Measurements from ENCODE around the gene RNF32. TPM values are rescaled to one million over a fixed set of nuclear protein-coding genes. Genes with fewer than 3 reads are reported as not detected.

RNF32 gene
- total RNA-seq, 1 experiment from 2014 or later, result 0.61 TPM

DNA sequence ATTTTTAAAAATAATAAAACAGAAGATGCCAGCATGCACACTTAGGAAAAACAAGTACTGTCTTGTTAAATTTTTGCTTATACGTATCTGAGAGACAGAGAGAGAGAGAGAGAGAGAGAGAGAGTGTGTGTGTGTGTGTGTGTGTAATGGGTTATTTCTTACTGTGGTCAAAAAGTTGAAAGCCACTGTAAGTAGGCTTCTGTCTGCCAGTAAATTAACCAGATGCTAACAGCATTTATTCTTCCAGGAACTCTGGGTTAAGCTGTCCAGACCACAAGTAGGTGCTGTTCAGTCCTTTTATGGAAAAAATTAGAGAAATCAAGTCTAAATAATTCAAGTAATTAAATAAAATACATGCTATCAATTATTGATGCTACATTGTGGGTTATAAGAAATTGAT is 39.7 kb downstream of the RNF32 start:
- ChIA-PET POLR2A (no interaction called here), CTCF (no interaction called here)
- DNase-seq (ENCODE audit: low spot score) (no peak), ATAC-seq (no peak)
- Mint-ChIP-seq H3K36me3 (peaks cover 11% of the 10 kb centered on the region; the same call in 1 of the 2 replicates), H3K27me3 (ENCODE audit: low read depth) (no peaks in the 10 kb centered on the region), H3K4me1 (peaks cover 3% of the 10 kb centered on the region; the same call in 1 of the 2 replicates), H3K4me3 (no peak overlapping the region), H3K27ac (no peak overlapping the region), H3K9me3 (no peaks in the 10 kb centered on the region)
- TF ChIP-seq JUN (CRISPR knock-in tag; IDR thresholded peaks at IDR 0.05) (no peak), MYBL2 (CRISPR knock-in tag; IDR thresholded peaks at IDR 0.05) (no peak), ATF1 (CRISPR knock-in tag; IDR thresholded peaks at IDR 0.05) (no peak), CREM (CRISPR knock-in tag; IDR thresholded peaks at IDR 0.05) (no peak), ESRRA (CRISPR knock-in tag; IDR thresholded peaks at IDR 0.05; ENCODE audit: borderline replicate concordance) (no peak), RORB (CRISPR knock-in tag; IDR thresholded peaks at IDR 0.05) (no peak), ZNF423 (CRISPR knock-in tag; IDR thresholded peaks at IDR 0.05) (no peak)
- TF ChIP-seq, protein P1, sequence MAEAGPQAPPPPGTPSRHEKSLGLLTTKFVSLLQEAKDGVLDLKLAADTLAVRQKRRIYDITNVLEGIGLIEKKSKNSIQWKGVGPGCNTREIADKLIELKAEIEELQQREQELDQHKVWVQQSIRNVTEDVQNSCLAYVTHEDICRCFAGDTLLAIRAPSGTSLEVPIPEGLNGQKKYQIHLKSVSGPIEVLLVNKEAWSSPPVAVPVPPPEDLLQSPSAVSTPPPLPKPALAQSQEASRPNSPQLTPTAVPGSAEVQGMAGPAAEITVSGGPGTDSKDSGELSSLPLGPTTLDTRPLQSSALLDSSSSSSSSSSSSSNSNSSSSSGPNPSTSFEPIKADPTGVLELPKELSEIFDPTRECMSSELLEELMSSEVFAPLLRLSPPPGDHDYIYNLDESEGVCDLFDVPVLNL (CRISPR knock-in tag; IDR thresholded peaks at IDR 0.05; ENCODE audit: borderline replicate concordance, low read depth), result no peak
- TF ChIP-seq, protein P2, sequence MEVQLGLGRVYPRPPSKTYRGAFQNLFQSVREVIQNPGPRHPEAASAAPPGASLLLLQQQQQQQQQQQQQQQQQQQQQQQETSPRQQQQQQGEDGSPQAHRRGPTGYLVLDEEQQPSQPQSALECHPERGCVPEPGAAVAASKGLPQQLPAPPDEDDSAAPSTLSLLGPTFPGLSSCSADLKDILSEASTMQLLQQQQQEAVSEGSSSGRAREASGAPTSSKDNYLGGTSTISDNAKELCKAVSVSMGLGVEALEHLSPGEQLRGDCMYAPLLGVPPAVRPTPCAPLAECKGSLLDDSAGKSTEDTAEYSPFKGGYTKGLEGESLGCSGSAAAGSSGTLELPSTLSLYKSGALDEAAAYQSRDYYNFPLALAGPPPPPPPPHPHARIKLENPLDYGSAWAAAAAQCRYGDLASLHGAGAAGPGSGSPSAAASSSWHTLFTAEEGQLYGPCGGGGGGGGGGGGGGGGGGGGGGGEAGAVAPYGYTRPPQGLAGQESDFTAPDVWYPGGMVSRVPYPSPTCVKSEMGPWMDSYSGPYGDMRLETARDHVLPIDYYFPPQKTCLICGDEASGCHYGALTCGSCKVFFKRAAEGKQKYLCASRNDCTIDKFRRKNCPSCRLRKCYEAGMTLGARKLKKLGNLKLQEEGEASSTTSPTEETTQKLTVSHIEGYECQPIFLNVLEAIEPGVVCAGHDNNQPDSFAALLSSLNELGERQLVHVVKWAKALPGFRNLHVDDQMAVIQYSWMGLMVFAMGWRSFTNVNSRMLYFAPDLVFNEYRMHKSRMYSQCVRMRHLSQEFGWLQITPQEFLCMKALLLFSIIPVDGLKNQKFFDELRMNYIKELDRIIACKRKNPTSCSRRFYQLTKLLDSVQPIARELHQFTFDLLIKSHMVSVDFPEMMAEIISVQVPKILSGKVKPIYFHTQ (CRISPR knock-in tag; IDR thresholded peaks at IDR 0.05), result no peak
- TF ChIP-seq, protein P3, sequence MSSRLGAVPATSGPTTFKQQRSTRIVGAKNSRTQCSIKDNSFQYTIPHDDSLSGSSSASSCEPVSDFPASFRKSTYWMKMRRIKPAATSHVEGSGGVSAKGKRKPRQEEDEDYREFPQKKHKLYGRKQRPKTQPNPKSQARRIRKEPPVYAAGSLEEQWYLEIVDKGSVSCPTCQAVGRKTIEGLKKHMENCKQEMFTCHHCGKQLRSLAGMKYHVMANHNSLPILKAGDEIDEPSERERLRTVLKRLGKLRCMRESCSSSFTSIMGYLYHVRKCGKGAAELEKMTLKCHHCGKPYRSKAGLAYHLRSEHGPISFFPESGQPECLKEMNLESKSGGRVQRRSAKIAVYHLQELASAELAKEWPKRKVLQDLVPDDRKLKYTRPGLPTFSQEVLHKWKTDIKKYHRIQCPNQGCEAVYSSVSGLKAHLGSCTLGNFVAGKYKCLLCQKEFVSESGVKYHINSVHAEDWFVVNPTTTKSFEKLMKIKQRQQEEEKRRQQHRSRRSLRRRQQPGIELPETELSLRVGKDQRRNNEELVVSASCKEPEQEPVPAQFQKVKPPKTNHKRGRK (CRISPR knock-in tag; IDR thresholded peaks at IDR 0.05; ENCODE audit: borderline replicate concordance), result no peak
- TF ChIP-seq, protein P4, sequence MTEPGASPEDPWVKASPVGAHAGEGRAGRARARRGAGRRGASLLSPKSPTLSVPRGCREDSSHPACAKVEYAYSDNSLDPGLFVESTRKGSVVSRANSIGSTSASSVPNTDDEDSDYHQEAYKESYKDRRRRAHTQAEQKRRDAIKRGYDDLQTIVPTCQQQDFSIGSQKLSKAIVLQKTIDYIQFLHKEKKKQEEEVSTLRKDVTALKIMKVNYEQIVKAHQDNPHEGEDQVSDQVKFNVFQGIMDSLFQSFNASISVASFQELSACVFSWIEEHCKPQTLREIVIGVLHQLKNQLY (CRISPR knock-in tag; IDR thresholded peaks at IDR 0.05), result no peak
- TF ChIP-seq, protein P5, sequence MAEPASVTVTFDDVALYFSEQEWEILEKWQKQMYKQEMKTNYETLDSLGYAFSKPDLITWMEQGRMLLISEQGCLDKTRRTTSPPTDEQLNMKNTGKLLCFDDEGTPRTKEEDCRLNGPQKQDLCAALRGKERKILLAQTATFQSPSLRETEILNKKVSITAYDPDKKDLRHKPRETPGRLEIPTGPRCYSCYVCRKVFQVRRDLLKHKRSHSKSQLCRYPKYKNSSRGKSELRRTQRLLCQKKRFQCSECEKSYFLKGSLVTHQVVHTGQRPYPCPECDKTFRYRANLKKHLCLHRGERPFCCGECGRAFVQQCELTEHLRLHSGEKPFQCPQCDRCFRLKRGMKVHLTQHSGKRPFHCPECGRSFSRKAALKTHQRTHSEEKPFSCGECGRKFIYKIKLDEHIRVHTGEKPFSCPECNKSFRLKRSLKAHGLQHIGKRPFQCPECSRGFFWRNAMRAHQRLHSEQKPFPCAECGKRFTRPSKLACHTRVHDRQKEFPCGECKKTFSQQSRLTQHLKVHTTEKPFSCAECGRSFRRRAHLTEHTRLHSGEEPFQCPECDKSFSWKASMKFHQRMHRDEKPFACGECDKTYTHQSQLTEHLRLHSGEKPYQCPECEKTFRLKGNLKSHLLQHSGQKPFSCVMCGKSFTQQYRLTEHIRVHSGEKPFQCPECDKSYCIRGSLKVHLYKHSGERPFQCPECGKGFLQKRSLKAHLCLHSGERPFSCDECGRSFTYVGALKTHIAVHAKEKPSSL (CRISPR knock-in tag; conservative IDR thresholded peaks at IDR 0.05), result no peak
- TF ChIP-seq, protein P6, sequence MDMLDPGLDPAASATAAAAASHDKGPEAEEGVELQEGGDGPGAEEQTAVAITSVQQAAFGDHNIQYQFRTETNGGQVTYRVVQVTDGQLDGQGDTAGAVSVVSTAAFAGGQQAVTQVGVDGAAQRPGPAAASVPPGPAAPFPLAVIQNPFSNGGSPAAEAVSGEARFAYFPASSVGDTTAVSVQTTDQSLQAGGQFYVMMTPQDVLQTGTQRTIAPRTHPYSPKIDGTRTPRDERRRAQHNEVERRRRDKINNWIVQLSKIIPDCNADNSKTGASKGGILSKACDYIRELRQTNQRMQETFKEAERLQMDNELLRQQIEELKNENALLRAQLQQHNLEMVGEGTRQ (CRISPR knock-in tag; IDR thresholded peaks at IDR 0.05), result no peak
- TF ChIP-seq, protein P7, sequence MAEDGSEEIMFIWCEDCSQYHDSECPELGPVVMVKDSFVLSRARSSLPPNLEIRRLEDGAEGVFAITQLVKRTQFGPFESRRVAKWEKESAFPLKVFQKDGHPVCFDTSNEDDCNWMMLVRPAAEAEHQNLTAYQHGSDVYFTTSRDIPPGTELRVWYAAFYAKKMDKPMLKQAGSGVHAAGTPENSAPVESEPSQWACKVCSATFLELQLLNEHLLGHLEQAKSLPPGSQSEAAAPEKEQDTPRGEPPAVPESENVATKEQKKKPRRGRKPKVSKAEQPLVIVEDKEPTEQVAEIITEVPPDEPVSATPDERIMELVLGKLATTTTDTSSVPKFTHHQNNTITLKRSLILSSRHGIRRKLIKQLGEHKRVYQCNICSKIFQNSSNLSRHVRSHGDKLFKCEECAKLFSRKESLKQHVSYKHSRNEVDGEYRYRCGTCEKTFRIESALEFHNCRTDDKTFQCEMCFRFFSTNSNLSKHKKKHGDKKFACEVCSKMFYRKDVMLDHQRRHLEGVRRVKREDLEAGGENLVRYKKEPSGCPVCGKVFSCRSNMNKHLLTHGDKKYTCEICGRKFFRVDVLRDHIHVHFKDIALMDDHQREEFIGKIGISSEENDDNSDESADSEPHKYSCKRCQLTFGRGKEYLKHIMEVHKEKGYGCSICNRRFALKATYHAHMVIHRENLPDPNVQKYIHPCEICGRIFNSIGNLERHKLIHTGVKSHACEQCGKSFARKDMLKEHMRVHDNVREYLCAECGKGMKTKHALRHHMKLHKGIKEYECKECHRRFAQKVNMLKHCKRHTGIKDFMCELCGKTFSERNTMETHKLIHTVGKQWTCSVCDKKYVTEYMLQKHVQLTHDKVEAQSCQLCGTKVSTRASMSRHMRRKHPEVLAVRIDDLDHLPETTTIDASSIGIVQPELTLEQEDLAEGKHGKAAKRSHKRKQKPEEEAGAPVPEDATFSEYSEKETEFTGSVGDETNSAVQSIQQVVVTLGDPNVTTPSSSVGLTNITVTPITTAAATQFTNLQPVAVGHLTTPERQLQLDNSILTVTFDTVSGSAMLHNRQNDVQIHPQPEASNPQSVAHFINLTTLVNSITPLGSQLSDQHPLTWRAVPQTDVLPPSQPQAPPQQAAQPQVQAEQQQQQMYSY (CRISPR knock-in tag; IDR thresholded peaks at IDR 0.05), result no peak
- TF ChIP-seq, protein P8, sequence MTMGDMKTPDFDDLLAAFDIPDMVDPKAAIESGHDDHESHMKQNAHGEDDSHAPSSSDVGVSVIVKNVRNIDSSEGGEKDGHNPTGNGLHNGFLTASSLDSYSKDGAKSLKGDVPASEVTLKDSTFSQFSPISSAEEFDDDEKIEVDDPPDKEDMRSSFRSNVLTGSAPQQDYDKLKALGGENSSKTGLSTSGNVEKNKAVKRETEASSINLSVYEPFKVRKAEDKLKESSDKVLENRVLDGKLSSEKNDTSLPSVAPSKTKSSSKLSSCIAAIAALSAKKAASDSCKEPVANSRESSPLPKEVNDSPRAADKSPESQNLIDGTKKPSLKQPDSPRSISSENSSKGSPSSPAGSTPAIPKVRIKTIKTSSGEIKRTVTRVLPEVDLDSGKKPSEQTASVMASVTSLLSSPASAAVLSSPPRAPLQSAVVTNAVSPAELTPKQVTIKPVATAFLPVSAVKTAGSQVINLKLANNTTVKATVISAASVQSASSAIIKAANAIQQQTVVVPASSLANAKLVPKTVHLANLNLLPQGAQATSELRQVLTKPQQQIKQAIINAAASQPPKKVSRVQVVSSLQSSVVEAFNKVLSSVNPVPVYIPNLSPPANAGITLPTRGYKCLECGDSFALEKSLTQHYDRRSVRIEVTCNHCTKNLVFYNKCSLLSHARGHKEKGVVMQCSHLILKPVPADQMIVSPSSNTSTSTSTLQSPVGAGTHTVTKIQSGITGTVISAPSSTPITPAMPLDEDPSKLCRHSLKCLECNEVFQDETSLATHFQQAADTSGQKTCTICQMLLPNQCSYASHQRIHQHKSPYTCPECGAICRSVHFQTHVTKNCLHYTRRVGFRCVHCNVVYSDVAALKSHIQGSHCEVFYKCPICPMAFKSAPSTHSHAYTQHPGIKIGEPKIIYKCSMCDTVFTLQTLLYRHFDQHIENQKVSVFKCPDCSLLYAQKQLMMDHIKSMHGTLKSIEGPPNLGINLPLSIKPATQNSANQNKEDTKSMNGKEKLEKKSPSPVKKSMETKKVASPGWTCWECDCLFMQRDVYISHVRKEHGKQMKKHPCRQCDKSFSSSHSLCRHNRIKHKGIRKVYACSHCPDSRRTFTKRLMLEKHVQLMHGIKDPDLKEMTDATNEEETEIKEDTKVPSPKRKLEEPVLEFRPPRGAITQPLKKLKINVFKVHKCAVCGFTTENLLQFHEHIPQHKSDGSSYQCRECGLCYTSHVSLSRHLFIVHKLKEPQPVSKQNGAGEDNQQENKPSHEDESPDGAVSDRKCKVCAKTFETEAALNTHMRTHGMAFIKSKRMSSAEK (CRISPR knock-in tag; IDR thresholded peaks at IDR 0.05; ENCODE audit: borderline replicate concordance), result no peak
- TF ChIP-seq, protein P9, sequence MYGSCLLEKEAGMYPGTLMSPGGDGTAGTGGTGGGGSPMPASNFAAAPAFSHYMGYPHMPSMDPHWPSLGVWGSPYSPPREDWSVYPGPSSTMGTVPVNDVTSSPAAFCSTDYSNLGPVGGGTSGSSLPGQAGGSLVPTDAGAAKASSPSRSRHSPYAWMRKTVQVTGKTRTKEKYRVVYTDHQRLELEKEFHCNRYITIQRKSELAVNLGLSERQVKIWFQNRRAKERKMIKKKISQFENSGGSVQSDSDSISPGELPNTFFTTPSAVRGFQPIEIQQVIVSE (CRISPR knock-in tag; IDR thresholded peaks at IDR 0.05; ENCODE audit: borderline replicate concordance), result no peak

Measured in WTC11 (cell line).